ENCODE results near the gene CNTN2. TPM values are rescaled to one million over a fixed set of nuclear protein-coding genes. Genes with fewer than 3 reads are reported as not detected.

Gene CNTN2
- total and polyA plus RNA-seq, 2 experiments from 2014 or later, result 9.7 TPM; not detected in 1

- Histone ChIP-seq H3K4me3 (no peak overlapping the region), H3K4me2 (no peak overlapping the region), H3K9me3 (ENCODE audit: low read depth) (no peaks in the 10 kb centered on the region), H3K79me2 (no peaks in the 10 kb centered on the region), H3K9me2 (replicated peaks; ENCODE audit: insufficient read depth) (no peaks in the 10 kb centered on the region), H3K4me1 (ENCODE audit: insufficient read depth) (no peaks in the 10 kb centered on the region), H2AFZ (no peak overlapping the region), H3K27ac (no peak overlapping the region), H4K20me1 (ENCODE audit: insufficient read depth, poor library complexity, severe bottlenecking) (no peaks in the 10 kb centered on the region), H3K27me3 (no peaks in the 10 kb centered on the region), H3K36me3 (replicated peaks; ENCODE audit: insufficient read depth, low read depth) (no peaks in the 10 kb centered on the region)
- TF ChIP-seq CTCF (IDR thresholded peaks at IDR 0.05; ENCODE audit: poor library complexity), result no peak
- TF ChIP-seq EZH2 (IDR thresholded peaks at IDR 0.05; ENCODE audit: borderline replicate concordance), result no peak
- no peak for TF ChIP-seq EZH2phosphoT487 (IDR thresholded peaks at IDR 0.05; ENCODE audit: low read depth, severe bottlenecking, unreplicated experiment)
- WGBS (ENCODE audit: low lambda C conversion rate, missing lambda C conversion rate), result 68% methylated on average over 7 of the region's 7 CpGs
- no peak for DNase-seq (ENCODE audit: low spot score)
These were observed 32.7 kb downstream of the CNTN2 start for GRCh38 chr1:205075642-205076155.

- H3K4me1 ChIP-seq (ENCODE audit: insufficient read depth), result no peaks in the 10 kb centered on the region
- H3K79me2 ChIP-seq, result no peaks in the 10 kb centered on the region
- no peak overlapping the region for H2AFZ ChIP-seq
- H3K36me3 ChIP-seq (replicated peaks; ENCODE audit: insufficient read depth, low read depth), result no peaks in the 10 kb centered on the region
- TF ChIP-seq EZH2 (IDR thresholded peaks at IDR 0.05; ENCODE audit: borderline replicate concordance) (no peak), EZH2phosphoT487 (IDR thresholded peaks at IDR 0.05; ENCODE audit: low read depth, severe bottlenecking, unreplicated experiment) (no peak), CTCF (IDR thresholded peaks at IDR 0.05; ENCODE audit: poor library complexity) (no peak)
- no peaks in the 10 kb centered on the region for H4K20me1 ChIP-seq (ENCODE audit: insufficient read depth, poor library complexity, severe bottlenecking)
- no peak overlapping the region for H3K27ac ChIP-seq
- no peak overlapping the region for H3K4me3 ChIP-seq
- DNase-seq (ENCODE audit: low spot score), result no peak
- no peaks in the 10 kb centered on the region for H3K9me3 ChIP-seq (ENCODE audit: low read depth)
- no peaks in the 10 kb centered on the region for H3K27me3 ChIP-seq
- H3K9me2 ChIP-seq (replicated peaks; ENCODE audit: insufficient read depth), result no peaks in the 10 kb centered on the region
- no peak overlapping the region for H3K4me2 ChIP-seq
- 72% methylated on average over 4 of the region's 4 CpGs for WGBS (ENCODE audit: low lambda C conversion rate, missing lambda C conversion rate)
These were observed 33.3 kb downstream of the CNTN2 start for GRCh38 chr1:205076245-205076761.

- no peak overlapping the region for H3K4me2 ChIP-seq
- H2AFZ ChIP-seq, result no peak overlapping the region
- no peaks in the 10 kb centered on the region for H4K20me1 ChIP-seq (ENCODE audit: insufficient read depth, poor library complexity, severe bottlenecking)
- DNase-seq (ENCODE audit: low spot score), result no peak
- 92% methylated on average over 7 of the region's 7 CpGs for WGBS (ENCODE audit: low lambda C conversion rate, missing lambda C conversion rate)
- H3K9me3 ChIP-seq (ENCODE audit: low read depth), result no peaks in the 10 kb centered on the region
- H3K79me2 ChIP-seq, result no peaks in the 10 kb centered on the region
- H3K27ac ChIP-seq, result no peak overlapping the region
- no peak for TF ChIP-seq CTCF (IDR thresholded peaks at IDR 0.05; ENCODE audit: poor library complexity)
- no peak for TF ChIP-seq EZH2 (IDR thresholded peaks at IDR 0.05; ENCODE audit: borderline replicate concordance)
- no peak for TF ChIP-seq EZH2phosphoT487 (IDR thresholded peaks at IDR 0.05; ENCODE audit: low read depth, severe bottlenecking, unreplicated experiment)
- no peaks in the 10 kb centered on the region for H3K27me3 ChIP-seq
- no peaks in the 10 kb centered on the region for H3K9me2 ChIP-seq (replicated peaks; ENCODE audit: insufficient read depth)
- H3K36me3 ChIP-seq (replicated peaks; ENCODE audit: insufficient read depth, low read depth), result no peaks in the 10 kb centered on the region
- H3K4me1 ChIP-seq (ENCODE audit: insufficient read depth), result no peaks in the 10 kb centered on the region
- no peak overlapping the region for H3K4me3 ChIP-seq
These were observed 34.3 kb downstream of the CNTN2 start for GRCh38 chr1:205077158-205077933.
